B cell (primary cell): ENCODE results near the gene PRSS56.

ENCODE experiments used
- EZH2 ChIP-seq: IDR thresholded peaks from 2 replicates; pipeline ENCODE4 v1.6.1; 2012; ENCODE audit warnings: borderline replicate concordance, low read depth, mild to moderate bottlenecking, moderate library complexity, low read length; ENCODE audit not compliant: insufficient read depth, poor library complexity, severe bottlenecking
- TF ChIP-seq, protein P1 (sequence below): fragments of 200-600 bp; IDR thresholded peaks from one replicate; pipeline ENCODE4 v1.8.0; 2022; ENCODE audit warnings: antibody characterized with exemption, mild to moderate bottlenecking

DNA sequence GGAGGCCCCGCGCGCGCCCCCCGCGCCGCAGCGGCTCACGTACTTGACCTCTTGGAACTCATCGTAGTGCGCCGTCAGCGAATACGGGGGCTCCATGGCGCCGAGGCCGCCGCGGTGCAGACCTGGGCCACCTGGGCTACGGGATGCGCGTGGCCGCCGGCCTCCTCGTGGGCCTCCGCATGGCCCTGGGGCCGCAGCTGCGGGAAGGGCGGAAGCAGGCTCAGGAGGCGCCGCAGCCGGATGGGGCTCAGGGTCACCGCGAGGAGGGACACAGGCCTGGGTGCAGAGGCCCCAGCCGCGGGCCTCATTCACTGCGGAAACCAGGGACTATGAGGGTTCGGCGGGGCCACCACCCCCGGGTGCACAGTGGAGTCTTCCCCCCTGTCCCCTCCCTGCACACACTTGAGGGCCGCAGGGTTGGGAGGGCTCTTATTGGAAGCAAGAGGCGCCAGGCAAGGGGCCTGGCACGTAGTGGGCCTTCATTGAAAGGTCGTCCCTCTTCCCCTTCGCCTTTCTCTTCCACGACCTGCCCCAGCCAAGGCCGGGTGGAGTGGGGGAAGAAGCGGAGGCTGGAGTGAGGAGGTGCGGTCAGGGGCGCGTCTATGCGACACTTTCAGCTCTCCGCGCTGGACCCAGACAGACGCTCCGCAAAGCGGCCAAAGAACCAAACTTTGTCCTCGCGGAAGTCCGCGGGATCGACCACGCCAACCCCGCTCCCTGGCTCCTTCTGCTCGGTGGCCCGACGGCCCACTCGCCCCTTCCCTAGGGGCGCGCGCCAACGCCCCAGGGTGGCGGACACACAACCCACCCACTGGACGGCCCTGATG lies 33.4 kb upstream of the PRSS56 start:
- TF ChIP-seq, protein P1, sequence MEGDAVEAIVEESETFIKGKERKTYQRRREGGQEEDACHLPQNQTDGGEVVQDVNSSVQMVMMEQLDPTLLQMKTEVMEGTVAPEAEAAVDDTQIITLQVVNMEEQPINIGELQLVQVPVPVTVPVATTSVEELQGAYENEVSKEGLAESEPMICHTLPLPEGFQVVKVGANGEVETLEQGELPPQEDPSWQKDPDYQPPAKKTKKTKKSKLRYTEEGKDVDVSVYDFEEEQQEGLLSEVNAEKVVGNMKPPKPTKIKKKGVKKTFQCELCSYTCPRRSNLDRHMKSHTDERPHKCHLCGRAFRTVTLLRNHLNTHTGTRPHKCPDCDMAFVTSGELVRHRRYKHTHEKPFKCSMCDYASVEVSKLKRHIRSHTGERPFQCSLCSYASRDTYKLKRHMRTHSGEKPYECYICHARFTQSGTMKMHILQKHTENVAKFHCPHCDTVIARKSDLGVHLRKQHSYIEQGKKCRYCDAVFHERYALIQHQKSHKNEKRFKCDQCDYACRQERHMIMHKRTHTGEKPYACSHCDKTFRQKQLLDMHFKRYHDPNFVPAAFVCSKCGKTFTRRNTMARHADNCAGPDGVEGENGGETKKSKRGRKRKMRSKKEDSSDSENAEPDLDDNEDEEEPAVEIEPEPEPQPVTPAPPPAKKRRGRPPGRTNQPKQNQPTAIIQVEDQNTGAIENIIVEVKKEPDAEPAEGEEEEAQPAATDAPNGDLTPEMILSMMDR, result no peak
- TF ChIP-seq EZH2, result no peak
